GM12872 (cell line): ENCODE results near the gene PPP2R5B.

Source experiments
- CTCF ChIP-seq: IDR thresholded peaks from 3 replicates; pipeline ENCODE4 v1.5.1; 2011; ENCODE audit warnings: low read depth, mild to moderate bottlenecking, low read length, moderate library complexity; ENCODE audit not compliant: insufficient read depth

The PPP2R5B gene

DNA sequence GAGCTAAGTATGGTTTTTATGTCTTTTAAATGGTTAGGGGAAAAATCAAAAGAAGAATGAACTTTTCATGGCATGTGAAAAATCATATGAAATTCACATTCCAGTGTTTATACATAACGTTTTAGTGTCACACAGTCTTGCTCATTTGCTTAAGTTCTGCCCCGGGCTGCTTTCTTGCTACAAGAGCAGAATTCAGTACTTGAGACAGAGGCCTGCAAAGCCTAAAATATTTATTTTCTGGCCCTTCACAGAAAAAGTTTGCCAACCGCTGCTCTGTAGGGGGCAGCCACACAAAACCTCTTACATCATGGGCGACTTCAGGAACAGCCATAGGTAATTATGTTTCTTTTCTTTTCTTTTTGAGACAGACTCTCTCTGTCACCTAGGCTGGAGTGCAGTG, 6.5 kb upstream of the PPP2R5B start:
- peak; percentile 29; the same call in 1 of the 3 replicates for TF ChIP-seq CTCF

DNA sequence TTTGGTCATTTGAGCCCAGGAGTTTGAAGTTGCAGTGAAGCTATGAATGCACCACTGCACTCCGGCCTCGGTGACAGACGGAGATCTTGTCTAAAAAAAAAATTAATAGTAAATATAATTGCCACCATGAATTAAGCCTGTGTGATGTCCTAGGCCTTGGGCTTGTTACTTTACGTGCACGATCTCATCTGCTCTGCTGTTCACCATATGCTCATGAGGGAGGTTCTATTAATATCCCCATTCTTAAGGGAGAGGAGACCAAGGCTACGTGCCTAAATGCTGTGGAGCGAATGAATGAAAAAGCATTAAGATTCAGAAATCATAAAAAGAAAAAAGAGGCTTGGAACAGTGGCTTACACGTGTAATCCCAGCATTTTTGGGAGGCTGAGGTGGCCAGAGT, 4.9 kb upstream of the PPP2R5B start:
- no peak for TF ChIP-seq CTCF

DNA sequence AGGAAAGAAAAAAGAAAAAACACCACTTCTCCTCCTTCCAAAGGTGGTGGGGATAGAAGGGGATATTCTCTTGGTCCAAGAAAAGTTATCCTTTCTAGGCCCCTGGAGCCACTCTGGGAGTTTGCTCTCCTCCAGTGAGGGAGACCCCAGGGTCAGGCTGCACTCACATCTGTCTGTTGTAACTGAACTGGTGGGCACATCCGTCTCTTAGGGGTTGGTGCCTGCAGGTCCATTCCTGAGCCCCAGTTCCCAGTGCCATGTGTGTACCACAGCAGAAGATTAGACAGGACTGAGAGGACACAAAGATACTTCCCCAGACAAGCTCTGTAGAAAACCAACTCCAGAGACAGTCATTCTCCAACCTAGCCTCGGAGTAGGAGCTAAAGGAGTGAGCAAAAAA, 4.4 kb upstream of the PPP2R5B start:
- no peak for TF ChIP-seq CTCF

DNA sequence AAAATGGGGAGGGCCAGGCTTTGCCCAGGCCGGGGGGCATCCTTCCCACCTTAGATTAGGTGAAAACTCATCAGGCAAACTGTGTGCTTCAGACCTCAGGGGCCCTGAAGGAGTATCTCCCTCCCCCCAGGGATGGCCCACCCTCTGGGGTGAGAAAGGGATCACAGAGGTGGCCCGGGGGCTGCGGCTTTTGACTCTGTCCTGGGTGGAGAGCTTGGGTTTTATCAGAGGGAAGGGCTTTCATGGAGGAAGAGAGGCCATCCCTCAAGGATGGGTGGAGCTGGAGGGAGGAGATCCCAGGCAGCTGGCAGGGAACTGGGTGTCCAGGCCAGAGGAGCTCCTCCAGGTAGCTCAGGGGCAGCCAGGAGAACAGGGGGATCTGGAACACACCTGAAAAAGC, 3.1 kb upstream of the PPP2R5B start:
- no peak for TF ChIP-seq CTCF

GRCh38 chr11:64923151-64923661, 1.3 kb upstream of the PPP2R5B start:
- TF ChIP-seq CTCF, result no peak

- no peak for TF ChIP-seq CTCF
Measured at GRCh38 chr11:64924910-64925284, 408 bp downstream of the PPP2R5B start.

GRCh38 chr11:64925536-64926436, 1.3 kb downstream of the PPP2R5B start:
- TF ChIP-seq CTCF, result no peak
